GM21423 (cell line): Measurements from ENCODE around the gene ZNF554.

Source experiments
- ATAC-seq: cut with Tn5 transposase; IDR thresholded peaks from one replicate; pipeline ENCODE4 v1.9.1; 2021; ENCODE audit warnings: mild to moderate bottlenecking, moderate library complexity; ENCODE audit not compliant: unreplicated experiment

ZNF554 gene

DNA sequence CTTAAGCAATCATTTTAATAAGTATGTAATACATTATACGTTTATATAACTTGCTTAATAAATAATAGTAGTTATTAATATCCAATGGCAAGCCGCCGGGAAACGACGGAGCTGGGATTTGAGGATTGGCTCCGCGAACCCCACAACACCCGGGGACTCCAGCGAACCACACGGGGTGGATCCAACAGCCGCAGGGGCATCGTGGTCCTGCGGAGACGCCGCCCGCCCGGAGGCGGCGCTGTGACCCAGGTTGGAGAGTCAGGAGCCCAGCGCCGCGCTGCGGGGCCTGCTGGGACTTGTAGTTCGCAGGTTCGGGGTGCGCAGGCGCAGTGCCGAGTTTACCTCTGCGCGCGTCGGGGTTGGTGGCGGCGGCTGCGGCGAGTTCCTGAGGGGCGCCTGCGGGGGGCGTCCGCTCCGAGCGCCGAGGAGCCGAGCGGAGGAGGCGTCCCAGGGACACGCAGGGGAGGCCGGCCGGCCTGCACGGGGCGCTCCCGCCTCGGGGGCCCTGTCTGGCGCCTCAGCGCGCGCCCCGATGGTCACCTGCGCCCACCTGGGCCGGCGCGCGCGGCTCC is at the start of gene ZNF554:
ZNF554 (plus strand) TSS at position 329 of the 572 bp plus-strand sequence; CDS start at position 533, 204 bp downstream.
- peak; percentile 90 for ATAC-seq

GRCh38 chr19:2770055-2771013 is 49.3 kb upstream of the ZNF554 start:
- no peak for ATAC-seq

DNA sequence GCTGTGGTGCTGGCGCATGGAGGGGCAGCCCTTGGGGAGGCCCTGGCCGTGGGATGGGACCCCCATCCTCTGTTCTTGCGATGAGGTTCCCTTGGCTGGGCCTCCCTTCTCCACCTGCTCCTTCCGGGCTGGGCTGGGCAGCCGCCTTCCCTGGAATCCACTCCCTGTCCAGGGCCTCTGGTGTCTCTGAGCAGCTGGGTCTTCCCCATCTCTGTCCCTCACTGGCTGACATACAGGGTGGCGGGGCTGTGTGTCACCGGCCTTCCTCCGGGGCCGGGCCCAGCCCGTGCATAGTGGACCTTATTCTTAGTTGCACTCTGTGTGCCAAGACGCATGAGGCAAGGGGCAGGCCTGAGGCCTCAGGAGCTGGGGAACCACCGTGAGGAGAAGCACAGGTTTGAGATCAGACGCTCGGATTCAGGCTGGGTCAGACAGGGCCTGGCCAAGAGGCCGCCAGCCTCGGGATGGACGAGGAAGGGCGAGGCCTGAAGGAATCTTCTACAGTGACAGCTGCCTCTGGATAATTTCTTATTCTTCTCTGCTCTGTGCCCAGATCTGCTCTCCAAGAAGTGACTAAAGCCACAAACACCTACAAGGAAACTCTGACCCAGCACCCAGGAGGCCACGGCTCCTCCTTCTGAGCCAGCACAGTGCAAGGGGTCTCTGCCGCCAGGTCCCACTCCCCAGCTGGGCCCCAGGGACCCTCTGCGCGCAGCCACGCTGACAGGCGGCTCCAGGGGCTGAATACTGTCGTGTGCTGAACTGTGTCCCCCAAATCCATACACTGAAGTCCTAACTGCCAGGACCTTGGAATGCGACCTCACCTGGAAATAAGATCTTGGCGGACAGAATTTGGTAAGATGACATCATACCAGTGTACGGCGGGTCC is 47.6 kb upstream of the ZNF554 start:
- ATAC-seq = no peak

DNA sequence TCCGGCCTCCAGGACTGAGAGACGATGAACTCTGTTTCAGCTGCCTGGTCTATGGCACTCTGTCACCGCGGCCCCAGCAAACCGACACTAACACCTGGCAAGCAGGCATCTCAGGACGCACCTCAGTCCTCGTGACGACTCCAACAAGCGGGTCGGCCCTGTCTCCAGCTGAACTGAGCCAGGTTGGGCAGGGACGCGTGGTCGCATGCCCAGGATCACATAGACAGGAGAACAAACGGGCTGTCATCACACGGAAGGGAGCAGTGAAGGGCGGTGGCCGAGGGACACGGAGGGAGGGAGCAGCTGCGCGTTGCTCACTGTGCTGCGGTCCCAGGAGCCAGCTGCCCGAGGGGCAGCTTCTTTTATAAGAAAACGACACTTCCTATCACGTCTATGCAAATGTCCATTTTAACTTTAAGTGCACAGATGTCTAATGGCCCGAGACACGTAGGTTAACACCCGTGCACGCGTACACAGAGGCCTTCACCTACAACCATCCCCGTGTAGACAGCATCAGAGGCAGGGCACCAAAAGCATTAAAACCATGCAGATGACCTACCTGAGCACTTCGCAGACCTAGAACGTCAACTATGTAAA is 45.5 kb upstream of the ZNF554 start:
- no peak for ATAC-seq

DNA sequence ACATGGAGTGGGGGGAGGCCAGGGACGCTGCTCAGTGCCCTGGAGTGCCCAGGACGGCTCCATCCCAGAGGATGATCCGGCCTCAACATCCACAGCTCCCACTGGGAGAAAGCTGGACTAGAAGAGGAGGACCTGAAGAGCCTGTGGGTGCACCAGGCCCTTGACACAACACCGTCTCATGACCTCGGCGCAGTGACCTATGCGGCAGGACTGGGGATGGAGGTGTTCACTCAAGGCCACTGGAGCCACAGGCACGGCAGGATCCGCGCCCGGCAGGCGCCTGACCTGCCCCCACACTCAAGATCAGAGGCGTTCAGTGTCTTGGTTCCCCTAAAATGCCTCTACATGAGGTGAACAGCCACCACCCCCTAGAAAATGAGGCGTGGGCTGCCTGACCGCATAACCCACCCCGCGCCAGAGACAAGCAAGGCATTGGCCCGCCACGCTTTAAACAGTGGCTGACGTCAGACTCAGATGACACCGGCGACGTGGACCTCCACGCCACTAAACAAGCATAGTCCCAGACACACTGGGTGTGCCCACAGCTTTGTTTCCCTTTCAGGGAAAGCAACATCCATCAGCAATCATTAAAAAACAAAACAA is 44.6 kb upstream of the ZNF554 start:
- ATAC-seq = no peak

GRCh38 chr19:2775556-2776430 is 43.9 kb upstream of the ZNF554 start:
- ATAC-seq = no peak

GRCh38 chr19:2777952-2778683 is 41.5 kb upstream of the ZNF554 start:
- ATAC-seq = no peak

DNA sequence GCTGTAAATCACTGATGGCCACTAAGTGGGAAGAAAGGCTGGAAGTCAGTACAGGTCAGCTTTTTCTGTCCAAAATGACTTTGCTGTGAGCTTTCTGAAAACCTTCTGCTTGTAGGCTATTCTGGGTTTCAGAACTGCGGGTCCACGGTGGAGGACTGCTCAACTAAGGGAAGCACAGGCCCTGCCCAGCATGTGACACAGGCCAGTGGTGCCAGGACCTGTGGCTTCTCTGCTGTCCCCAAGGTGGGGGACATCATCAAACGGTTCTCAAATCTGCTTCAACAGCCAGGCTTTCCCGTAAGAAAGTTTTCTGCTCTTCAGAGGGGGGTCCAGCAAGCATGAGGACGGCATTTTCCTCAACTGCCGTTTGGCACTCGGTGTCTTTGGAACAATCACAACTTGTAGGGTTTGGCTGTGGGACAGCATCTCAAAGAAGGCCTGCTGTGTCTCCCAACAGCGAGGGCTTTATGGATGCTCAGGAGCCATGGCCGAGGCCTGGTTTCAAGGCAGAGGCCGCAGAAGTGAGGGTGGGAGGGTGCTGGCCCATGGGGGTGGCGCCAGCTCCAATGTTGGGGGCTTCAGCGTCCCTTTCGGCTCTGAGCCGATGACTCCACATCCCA is 40.4 kb upstream of the ZNF554 start:
- ATAC-seq = no peak

- ATAC-seq = no peak
Observed at GRCh38 chr19:2780284-2780683, 39.4 kb upstream of the ZNF554 start.

- ATAC-seq = no peak
Observed at GRCh38 chr19:2782329-2782935, 37.2 kb upstream of the ZNF554 start.

- peak; percentile 71 for ATAC-seq
Observed at GRCh38 chr19:2782936-2783780, 36.5 kb upstream of the ZNF554 start, which contains the start of gene SGTA. TSS of gene SGTA (minus strand) at chr19:2783273. CDS start at chr19:2769068, 14,205 bp downstream.

- no peak for ATAC-seq
Observed at GRCh38 chr19:2783781-2784145, 35.9 kb upstream of the ZNF554 start.

GRCh38 chr19:2785244-2785997 is 34.2 kb upstream of the ZNF554 start, which contains the start of gene THOP1:
TSS of gene THOP1 (plus strand) at chr19:2785503. CDS start at chr19:2785663, 160 bp downstream.
- ATAC-seq = peak; percentile 60

DNA sequence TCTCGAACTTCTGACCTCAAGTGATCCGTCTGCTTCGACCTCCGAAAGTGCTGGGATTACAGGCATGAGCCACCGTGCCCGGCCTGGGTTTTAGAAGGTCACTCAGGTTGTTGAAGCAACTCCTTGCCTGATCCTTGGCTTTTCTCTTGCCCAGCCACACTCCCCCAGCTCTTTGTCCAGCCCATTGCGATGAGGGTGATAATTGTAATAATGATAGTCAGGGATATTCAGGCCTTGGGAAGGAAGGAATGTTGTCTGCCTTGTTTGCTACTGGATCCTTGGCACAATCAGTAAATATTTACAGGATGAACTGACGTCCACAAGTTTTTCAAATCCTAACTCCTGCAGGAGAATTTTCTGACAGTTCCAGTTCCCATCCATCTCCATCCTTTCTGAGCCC is 32.6 kb upstream of the ZNF554 start:
- no peak for ATAC-seq

DNA sequence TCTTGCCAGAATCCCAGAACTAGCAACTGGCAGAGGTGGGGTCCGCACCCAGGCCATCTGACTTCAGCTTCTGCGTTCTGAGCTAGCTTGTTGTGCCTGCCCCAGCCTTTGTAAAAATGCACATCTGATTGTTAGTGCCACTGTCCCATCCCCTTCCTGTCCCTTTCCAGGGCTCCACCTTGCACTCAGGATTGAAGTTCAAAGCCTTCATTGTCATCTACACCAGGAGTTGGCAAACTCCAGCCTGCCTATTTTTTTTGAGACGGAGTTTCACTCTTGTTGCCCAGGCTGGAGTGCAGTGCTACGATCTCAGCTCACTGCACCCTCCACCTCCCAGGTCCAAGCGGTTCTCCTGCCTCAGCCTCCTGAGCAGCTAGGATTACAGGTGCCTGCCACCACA is 31.4 kb upstream of the ZNF554 start:
- ATAC-seq = no peak

DNA sequence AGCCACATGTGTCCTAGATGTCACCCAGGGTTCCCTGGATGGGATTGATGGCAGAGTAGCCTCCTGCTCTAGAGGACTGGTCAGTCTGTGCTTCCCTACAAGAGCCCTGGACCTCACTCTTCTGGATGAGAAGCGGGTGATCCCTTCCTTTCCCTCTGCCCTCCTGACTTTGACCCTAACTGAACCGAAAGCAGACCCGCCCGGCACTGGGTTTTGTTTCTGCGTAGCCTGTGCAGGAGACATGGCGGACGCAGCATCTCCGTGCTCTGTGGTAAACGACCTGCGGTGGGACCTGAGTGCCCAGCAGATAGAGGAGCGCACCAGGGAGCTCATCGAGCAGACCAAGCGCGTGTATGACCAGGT is 29.5 kb upstream of the ZNF554 start:
- ATAC-seq = no peak
